HCT116 (cell line): ENCODE measurements around the gene CNDP2. TPM values are rescaled to one million over a fixed set of nuclear protein-coding genes. Genes with fewer than 3 reads are reported as not detected.

ENCODE experiments used
- ATAC-seq: fragments of 200-7000 bp; cut with Tn5 transposase; 2 replicates; pipeline ENCODE4 v1.9.1; 2020; ENCODE audit warnings: mild to moderate bottlenecking, moderate library complexity
- BruUV-seq: library from RNA; stranded (reverse); fragments of 400-500 nt; replicated peaks from 2 replicates; lab custom pipeline; 2021; lab: Mats Ljungman, UMichigan
- CTCF ChIA-PET: fragments of 300-600 bp; sonication (Branson Sonifier 250); formaldehyde crosslinking; loops from one replicate; lab custom pipeline; 2021; ENCODE audit warnings: antibody characterized with exemption; lab: Charles Lee
- POLR2A ChIA-PET: fragments of 300-600, 350-600 bp; sonication (Branson Sonifier 250); formaldehyde crosslinking; loops from one replicate; lab custom pipeline; 2021; ENCODE audit warnings: antibody characterized with exemption; lab: Charles Lee
- RAD21 ChIA-PET, 2 experiments: fragments of 300-600 bp; sonication (Branson Sonifier 250); formaldehyde crosslinking; loops; one replicate each; lab custom pipeline; 2023; ENCODE audit warnings: low total read pairs in 2 of 2; ENCODE audit not compliant: uncharacterized antibody in 2 of 2, unreplicated experiment in 2 of 2, low non-redundant PET in 1 of 2; lab: Charles Lee
- DNase-seq: peaks from one replicate; pipeline ENCODE4 v3.0.0-alpha.2; 2010; ENCODE audit warnings: low read depth, low spot score
- H2AFZ ChIP-seq: fragments of 200-600 bp; shearing (Covaris generic), sonication (generic); 2 replicates; pipeline ENCODE4 v1.6.1; 2017; ENCODE audit warnings: low read depth, mixed run types, mixed read lengths, antibody characterized with exemption, low read length; ENCODE audit not compliant: poor library complexity, severe bottlenecking
- H3K27ac ChIP-seq: 2 replicates; pipeline ENCODE4 v1.5.1; 2012; ENCODE audit warnings: low read depth, low read length
- H3K27me3 ChIP-seq: fragments of 200-600 bp; sonication (generic); 2 replicates; pipeline ENCODE4 v1.6.1; 2016; ENCODE audit warnings: mixed run types, low read length, mixed read lengths; ENCODE audit not compliant: insufficient read depth
- H3K36me3 ChIP-seq, 2 experiments: fragments of 200-500 bp in 1 of 2; fragments of 200-600 bp in 1 of 2; sonication (Bioruptor generic) in 1 of 2; sonication (generic) in 1 of 2; 2 replicates each; pipeline versions ENCODE4 v1.5.1 to v1.6.1; 2014 to 2016; ENCODE audit warnings: low read length in 2 of 2, inconsistent platforms in 1 of 2, mixed read lengths in 1 of 2, mixed run types in 1 of 2; ENCODE audit not compliant: insufficient read depth in 2 of 2, control insufficient read depth in 1 of 2
- H3K4me1 ChIP-seq, 2 experiments: fragments of 200-600 bp in 1 of 2; sonication (generic) in 1 of 2; 2 replicates each; pipeline versions ENCODE4 v1.5.1 to v1.6.1; 2012 to 2017; ENCODE audit warnings: low read length in 2 of 2, inconsistent platforms in 1 of 2, mild to moderate bottlenecking in 1 of 2, mixed read lengths in 1 of 2, mixed run types in 1 of 2, moderate library complexity in 1 of 2; ENCODE audit not compliant: insufficient read depth in 2 of 2, control insufficient read depth in 1 of 2
- H3K4me2 ChIP-seq: fragments of 200-600 bp; sonication (generic); 2 replicates; pipeline ENCODE4 v1.6.1; 2017; ENCODE audit warnings: mixed run types, low read length, mixed read lengths
- H3K4me3 ChIP-seq, 2 experiments: fragments of 200-600 bp in 1 of 2; sonication (generic) in 1 of 2; replicated peaks in 1 of 2; 2 replicates each; pipeline ENCODE4 v1.5.1; 2011 to 2016; ENCODE audit warnings: low read length in 2 of 2, control low read depth in 1 of 2, low read depth in 1 of 2, mild to moderate bottlenecking in 1 of 2, mixed read lengths in 1 of 2, mixed run types in 1 of 2
- H3K79me2 ChIP-seq: fragments of 200-600 bp; sonication (generic); 2 replicates; pipeline ENCODE4 v1.6.1; 2017; ENCODE audit warnings: mild to moderate bottlenecking, mixed run types, low read length, moderate library complexity, mixed read lengths; ENCODE audit not compliant: insufficient read depth
- H3K9ac ChIP-seq: fragments of 200-600 bp; sonication (generic); 2 replicates; pipeline ENCODE4 v1.6.1; 2016; ENCODE audit warnings: low read length, mixed read lengths
- H3K9me2 ChIP-seq: fragments of 200-600 bp; sonication (generic), shearing (Covaris generic); 2 replicates; pipeline ENCODE4 v1.6.1; 2017; ENCODE audit warnings: mixed run types, mild to moderate bottlenecking, moderate library complexity; ENCODE audit not compliant: insufficient read depth
- H3K9me3 ChIP-seq, 2 experiments: fragments of 200-500 bp in 1 of 2; fragments of 200-600 bp in 1 of 2; sonication (Bioruptor generic) in 1 of 2; sonication (generic) in 1 of 2; 2 replicates each; pipeline ENCODE4 v1.6.1; 2014 to 2017; ENCODE audit warnings: low read length in 2 of 2, mixed read lengths in 2 of 2, inconsistent platforms in 1 of 2, low read depth in 1 of 2, mild to moderate bottlenecking in 1 of 2, mixed run types in 1 of 2, moderate library complexity in 1 of 2; ENCODE audit not compliant: control insufficient read depth in 1 of 2, insufficient read depth in 1 of 2
- H4K20me1 ChIP-seq: fragments of 200-600 bp; sonication (generic), shearing (Covaris generic); 2 replicates; pipeline ENCODE4 v1.6.1; 2017; ENCODE audit warnings: mixed run types, mild to moderate bottlenecking, moderate library complexity; ENCODE audit not compliant: insufficient read depth
- CEBPB ChIP-seq: IDR thresholded peaks from 2 replicates; pipeline ENCODE4 v1.6.1; 2012; ENCODE audit warnings: low read depth
- EZH2 ChIP-seq: fragments of 200-600 bp; sonication (generic); IDR thresholded peaks from 2 replicates; pipeline ENCODE4 v1.6.1; 2017; ENCODE audit warnings: antibody characterized with exemption, mixed run types
- FOSL1 ChIP-seq: IDR thresholded peaks from 2 replicates; pipeline ENCODE4 v1.6.1; 2012; ENCODE audit warnings: low read depth
- JUND ChIP-seq: IDR thresholded peaks from 2 replicates; pipeline ENCODE4 v1.6.1; 2012
- POLR2A ChIP-seq: IDR thresholded peaks from 2 replicates; pipeline ENCODE4 v1.7.0; 2011; ENCODE audit warnings: borderline replicate concordance; ENCODE audit not compliant: insufficient read depth, insufficient read length; ENCODE audit errors: extremely low read depth
- POLR2AphosphoS5 ChIP-seq: IDR thresholded peaks from 2 replicates; pipeline ENCODE4 v1.6.1; 2011; ENCODE audit warnings: mild to moderate bottlenecking, low read depth, low read length, moderate library complexity
- SIN3A ChIP-seq: IDR thresholded peaks from 2 replicates; pipeline ENCODE4 v1.6.1; 2012; ENCODE audit warnings: low read depth
- TCF7L2 ChIP-seq: IDR thresholded peaks from 2 replicates; pipeline ENCODE4 v1.7.0; 2011; ENCODE audit warnings: borderline replicate concordance, inconsistent platforms; ENCODE audit not compliant: insufficient read depth, insufficient read length; ENCODE audit errors: extremely low read depth
- YY1 ChIP-seq: IDR thresholded peaks from 2 replicates; pipeline ENCODE4 v1.6.1; 2011; ENCODE audit warnings: low read length, low read depth, moderate library complexity, mild to moderate bottlenecking; ENCODE audit not compliant: insufficient replicate concordance; ENCODE audit errors: extremely low read depth
- intact Hi-C: fragments of 100-400 bp; cut with micrococcal nuclease; formaldehyde crosslinking; loops from 2 replicates; pipeline ENCODE4 v1.10.0; 2022
- total RNA-seq: library from RNA; stranded (reverse); gene quantifications from one replicate; pipeline ENCODE4 v1.2.1, GENCODE V29; 2021; ENCODE audit not compliant: unreplicated experiment
- TF ChIP-seq, protein P1 (sequence below): IDR thresholded peaks from 2 replicates; pipeline ENCODE4 v1.6.1; 2012
- TF ChIP-seq, protein P2 (sequence below), 3 experiments: fragments of 200-600 bp in 1 of 3; sonication (generic) in 1 of 3; IDR thresholded peaks in 2 of 3; conservative IDR thresholded peaks in 1 of 3; 2 replicates each; pipeline ENCODE4 v1.5.1; 2012 to 2017; ENCODE audit warnings: low read depth in 2 of 3, low read length in 2 of 3, antibody characterized with exemption in 1 of 3, borderline replicate concordance in 1 of 3, control low read depth in 1 of 3, mild to moderate bottlenecking in 1 of 3, mixed read lengths in 1 of 3, mixed run types in 1 of 3, moderate library complexity in 1 of 3; ENCODE audit not compliant: insufficient read depth in 1 of 3

CNDP2 gene
- total RNA-seq, 1 experiment from 2014 or later = 112 TPM

DNA sequence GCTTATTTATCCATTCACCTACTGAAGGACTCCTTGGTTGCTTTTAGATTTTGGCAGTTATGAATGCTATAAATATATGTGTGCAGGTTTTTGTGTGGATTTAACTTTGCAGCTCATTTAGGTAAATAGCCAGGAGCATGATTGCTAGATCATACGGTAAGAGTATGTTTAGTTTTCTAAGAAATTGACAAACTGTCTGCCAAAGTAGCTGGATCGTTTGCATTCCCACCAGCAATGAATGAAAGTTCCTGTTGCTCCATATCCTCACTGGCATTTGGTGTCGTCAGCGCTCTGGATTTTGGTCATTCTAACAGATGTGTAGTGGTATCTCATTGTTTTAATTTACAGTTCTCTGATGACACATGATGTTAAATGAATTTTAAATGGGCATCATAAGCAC, 30.4 kb upstream of the CNDP2 start:
- POLR2A ChIA-PET = no interaction called here

GRCh38 chr18:74468547-74469061, 27.6 kb upstream of the CNDP2 start:
- ATAC-seq (no peak), DNase-seq (no peak)
- Histone ChIP-seq H3K79me2 (no peaks in the 10 kb centered on the region), H3K4me1 (no peaks in the 10 kb centered on the region), H3K27me3 (peaks cover 12% of the 10 kb centered on the region; the same call in 1 of the 2 replicates), H3K36me3 (no peaks in the 10 kb centered on the region)
- POLR2A ChIA-PET = no interaction called here
- no TSS peak for BruUV-seq
- TF ChIP-seq SIN3A (no peak), POLR2A (no peak), FOSL1 (no peak), EZH2 (no peak), POLR2AphosphoS5 (no peak)
- TF ChIP-seq, protein P1, sequence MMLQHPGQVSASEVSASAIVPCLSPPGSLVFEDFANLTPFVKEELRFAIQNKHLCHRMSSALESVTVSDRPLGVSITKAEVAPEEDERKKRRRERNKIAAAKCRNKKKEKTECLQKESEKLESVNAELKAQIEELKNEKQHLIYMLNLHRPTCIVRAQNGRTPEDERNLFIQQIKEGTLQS = no peak
- TF ChIP-seq, all 23 proteins: peak for 0
- intact Hi-C loops = no loop called here
- no peaks in the 10 kb centered on the region; a peak in 1 of 4 replicates for H3K9me3 ChIP-seq
- no peak overlapping the region for H3K4me2 ChIP-seq
- no peaks in the 10 kb centered on the region for H3K9me2 ChIP-seq
- no peaks in the 10 kb centered on the region for H4K20me1 ChIP-seq
- no peak overlapping the region for H3K4me3 ChIP-seq
- ChIA-PET CTCF (no interaction called here), RAD21 (no interaction called here)
- no peak overlapping the region for H3K9ac ChIP-seq
- H2AFZ ChIP-seq = no peak overlapping the region
- H3K27ac ChIP-seq = no peak overlapping the region

More for the DNA sequence above, 30.4 kb upstream of the CNDP2 start:
- DNase-seq = no peak
- Histone ChIP-seq H3K9me3 (no peaks in the 10 kb centered on the region; a peak in 1 of 4 replicates), H3K27ac (no peak overlapping the region), H3K9ac (no peak overlapping the region), H2AFZ (no peak overlapping the region), H3K4me1 (no peaks in the 10 kb centered on the region), H3K4me3 (no peak overlapping the region), H3K79me2 (no peaks in the 10 kb centered on the region), H4K20me1 (no peaks in the 10 kb centered on the region), H3K9me2 (no peaks in the 10 kb centered on the region), H3K27me3 (peaks cover 5% of the 10 kb centered on the region; the same call in 1 of the 2 replicates), H3K4me2 (no peak overlapping the region), H3K36me3 (no peaks in the 10 kb centered on the region)
- TF ChIP-seq YY1 (no peak), POLR2A (no peak), CEBPB (no peak), EZH2 (no peak), POLR2AphosphoS5 (no peak), TCF7L2 (no peak), JUND (no peak), FOSL1 (no peak)
- TF ChIP-seq, protein P2, sequence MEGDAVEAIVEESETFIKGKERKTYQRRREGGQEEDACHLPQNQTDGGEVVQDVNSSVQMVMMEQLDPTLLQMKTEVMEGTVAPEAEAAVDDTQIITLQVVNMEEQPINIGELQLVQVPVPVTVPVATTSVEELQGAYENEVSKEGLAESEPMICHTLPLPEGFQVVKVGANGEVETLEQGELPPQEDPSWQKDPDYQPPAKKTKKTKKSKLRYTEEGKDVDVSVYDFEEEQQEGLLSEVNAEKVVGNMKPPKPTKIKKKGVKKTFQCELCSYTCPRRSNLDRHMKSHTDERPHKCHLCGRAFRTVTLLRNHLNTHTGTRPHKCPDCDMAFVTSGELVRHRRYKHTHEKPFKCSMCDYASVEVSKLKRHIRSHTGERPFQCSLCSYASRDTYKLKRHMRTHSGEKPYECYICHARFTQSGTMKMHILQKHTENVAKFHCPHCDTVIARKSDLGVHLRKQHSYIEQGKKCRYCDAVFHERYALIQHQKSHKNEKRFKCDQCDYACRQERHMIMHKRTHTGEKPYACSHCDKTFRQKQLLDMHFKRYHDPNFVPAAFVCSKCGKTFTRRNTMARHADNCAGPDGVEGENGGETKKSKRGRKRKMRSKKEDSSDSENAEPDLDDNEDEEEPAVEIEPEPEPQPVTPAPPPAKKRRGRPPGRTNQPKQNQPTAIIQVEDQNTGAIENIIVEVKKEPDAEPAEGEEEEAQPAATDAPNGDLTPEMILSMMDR (IDR thresholded peaks at IDR 0.05 in 2 of 3, conservative IDR thresholded peaks at IDR 0.05 in 1 of 3; ENCODE audit: borderline replicate concordance in 1 of 3, insufficient read depth in 1 of 3, low read depth in 2 of 3, low read length in 2 of 3) = no peak
- ChIA-PET CTCF (no interaction called here), RAD21 (no interaction called here)
- ATAC-seq = no peak
- BruUV-seq = no TSS peak
- intact Hi-C loops = no loop called here
